H9 (cell line): ENCODE results near the gene TNIP3. TPM values are rescaled to one million over a fixed set of nuclear protein-coding genes. Genes with fewer than 3 reads are reported as not detected.

Experiments
- DNase-seq: peaks from one replicate; pipeline ENCODE4 v3.0.0-alpha.2; 2017
- H2AFZ ChIP-seq: one replicate; pipeline ENCODE4 v1.6.1; 2013; ENCODE audit warnings: mild to moderate bottlenecking, low read length, control low read depth, moderate library complexity
- H2AK5ac ChIP-seq: 2 replicates; pipeline ENCODE4 v1.6.1; 2013; ENCODE audit warnings: low read length, control low read depth, mixed read lengths; ENCODE audit not compliant: insufficient read length
- H2BK120ac ChIP-seq: one replicate; pipeline ENCODE4 v1.6.1; 2013; ENCODE audit warnings: low read depth, mild to moderate bottlenecking, low read length, control low read depth, inconsistent platforms; ENCODE audit not compliant: poor library complexity, severe bottlenecking
- H2BK12ac ChIP-seq: 2 replicates; pipeline ENCODE4 v1.6.1; 2013; ENCODE audit warnings: low read length, control low read depth, mixed read lengths, low read depth; ENCODE audit not compliant: insufficient read length
- H2BK15ac ChIP-seq: 2 replicates; pipeline ENCODE4 v1.6.1; 2013; ENCODE audit warnings: low read depth, low read length, control low read depth
- H2BK20ac ChIP-seq: one replicate; pipeline ENCODE4 v1.6.1; 2013; ENCODE audit warnings: low read depth, mild to moderate bottlenecking, low read length, control low read depth, inconsistent platforms; ENCODE audit not compliant: poor library complexity, severe bottlenecking
- H2BK5ac ChIP-seq: 2 replicates; pipeline ENCODE4 v1.6.1; 2013; ENCODE audit warnings: low read length, control low read depth, mixed read lengths; ENCODE audit not compliant: insufficient read length
- H3K14ac ChIP-seq: 2 replicates; pipeline ENCODE4 v1.6.1; 2013; ENCODE audit warnings: low read length, control low read depth; ENCODE audit not compliant: insufficient read depth
- H3K18ac ChIP-seq: 2 replicates; pipeline ENCODE4 v1.6.1; 2013; ENCODE audit warnings: low read depth, mild to moderate bottlenecking, mixed read lengths, low read length, control low read depth; ENCODE audit not compliant: insufficient read length
- H3K23ac ChIP-seq: 2 replicates; pipeline ENCODE4 v1.6.1; 2013; ENCODE audit warnings: low read length, control low read depth, mixed read lengths, low read depth; ENCODE audit not compliant: insufficient read length
- H3K23me2 ChIP-seq: 2 replicates; pipeline ENCODE4 v1.6.1; 2013; ENCODE audit warnings: low read depth, mild to moderate bottlenecking, mixed read lengths, low read length, control low read depth; ENCODE audit not compliant: insufficient read length, poor library complexity, severe bottlenecking
- H3K27ac ChIP-seq: 2 replicates; pipeline ENCODE4 v1.5.1; 2013; ENCODE audit warnings: low read length, control low read depth, mixed read lengths, low read depth; ENCODE audit not compliant: insufficient read length
- H3K27me3 ChIP-seq: 2 replicates; pipeline ENCODE4 v1.6.1; 2013; ENCODE audit warnings: low read length, control low read depth, inconsistent platforms; ENCODE audit not compliant: insufficient read depth
- H3K4ac ChIP-seq: 2 replicates; pipeline ENCODE4 v1.6.1; 2013; ENCODE audit warnings: low read depth, mild to moderate bottlenecking, control low read depth, inconsistent platforms, low read length, moderate library complexity
- H3K4me1 ChIP-seq: 2 replicates; pipeline ENCODE4 v1.6.1; 2013; ENCODE audit warnings: low read length, control low read depth, inconsistent platforms; ENCODE audit not compliant: insufficient read depth
- H3K4me2 ChIP-seq: 2 replicates; pipeline ENCODE4 v1.6.1; 2013; ENCODE audit warnings: low read length, control low read depth, mixed read lengths; ENCODE audit not compliant: insufficient read length, insufficient read depth
- H3K56ac ChIP-seq: 2 replicates; pipeline ENCODE4 v1.6.1; 2013; ENCODE audit warnings: low read depth, mild to moderate bottlenecking, mixed read lengths, low read length, control low read depth; ENCODE audit not compliant: insufficient read length
- H3K79me1 ChIP-seq: 2 replicates; pipeline ENCODE4 v1.6.1; 2013; ENCODE audit warnings: low read depth, mild to moderate bottlenecking, moderate library complexity, low read length, control low read depth, inconsistent platforms; ENCODE audit not compliant: insufficient read depth, poor library complexity, severe bottlenecking
- H3K79me2 ChIP-seq: 2 replicates; pipeline ENCODE4 v1.6.1; 2013; ENCODE audit warnings: low read length, control low read depth, inconsistent platforms; ENCODE audit not compliant: insufficient read depth
- H3K9ac ChIP-seq: 2 replicates; pipeline ENCODE4 v1.6.1; 2013; ENCODE audit warnings: low read length, control low read depth, mixed read lengths; ENCODE audit not compliant: insufficient read length; ENCODE audit errors: extremely low read depth
- H3K9me3 ChIP-seq: one replicate; pipeline ENCODE4 v1.6.1; 2013; ENCODE audit warnings: low read depth, low read length, inconsistent platforms; ENCODE audit not compliant: control insufficient read depth
- H3T11ph ChIP-seq: one replicate; pipeline ENCODE4 v1.6.1; 2013; ENCODE audit warnings: mild to moderate bottlenecking, low read length, control low read depth, inconsistent platforms
- H4K20me1 ChIP-seq: one replicate; pipeline ENCODE4 v1.6.1; 2013; ENCODE audit not compliant: control insufficient read depth, insufficient read length, insufficient read depth
- H4K5ac ChIP-seq: 2 replicates; pipeline ENCODE4 v1.6.1; 2013; ENCODE audit warnings: low read depth, mild to moderate bottlenecking, mixed read lengths, low read length, control low read depth; ENCODE audit not compliant: insufficient read length
- H4K8ac ChIP-seq: replicated peaks from 2 replicates; pipeline ENCODE4 v1.6.1; 2013; ENCODE audit warnings: low read length, control low read depth, mixed read lengths, low read depth; ENCODE audit not compliant: insufficient read length
- H4K91ac ChIP-seq: 2 replicates; pipeline ENCODE4 v1.6.1; 2013; ENCODE audit warnings: low read depth, mild to moderate bottlenecking, moderate library complexity, mixed read lengths, low read length, control low read depth; ENCODE audit not compliant: insufficient read length
- H3K27ac Mint-ChIP-seq, 3 experiments: 2 replicates in 2 of 3; 3 replicates in 1 of 3; pipeline ENCODE4 v1.8.0; 2020 to 2021; ENCODE audit warnings: mixed read lengths in 3 of 3, mild to moderate bottlenecking in 1 of 3, moderate library complexity in 1 of 3
- H3K27me3 Mint-ChIP-seq: 2 replicates; pipeline ENCODE4 v1.8.0; 2021; ENCODE audit warnings: low read depth, mild to moderate bottlenecking, moderate library complexity, mixed read lengths
- H3K36me3 Mint-ChIP-seq, 3 experiments: 2 replicates in 2 of 3; 3 replicates in 1 of 3; pipeline ENCODE4 v1.8.0; 2020 to 2021; ENCODE audit warnings: low read depth in 3 of 3, mixed read lengths in 3 of 3; ENCODE audit not compliant: insufficient read depth in 1 of 3
- H3K4me1 Mint-ChIP-seq, 2 experiments: 2 replicates each; pipeline ENCODE4 v1.8.0; 2020; ENCODE audit warnings: mixed read lengths in 2 of 2
- H3K4me3 Mint-ChIP-seq, 2 experiments: 2 replicates in 1 of 2; 3 replicates in 1 of 2; pipeline ENCODE4 v1.8.0; 2020 to 2021; ENCODE audit warnings: mild to moderate bottlenecking in 2 of 2, mixed read lengths in 2 of 2, moderate library complexity in 1 of 2
- H3K9me3 Mint-ChIP-seq, 2 experiments: 2 replicates in 1 of 2; 3 replicates in 1 of 2; pipeline ENCODE4 v1.8.0; 2020; ENCODE audit warnings: mild to moderate bottlenecking in 2 of 2, mixed read lengths in 2 of 2, moderate library complexity in 1 of 2
- CTCF ChIP-seq: fragments of 200-600 bp; sonication (generic); conservative IDR thresholded peaks from 3 replicates; pipeline ENCODE4 v1.8.0; 2021; ENCODE audit warnings: antibody characterized with exemption, mild to moderate bottlenecking
- WGBS: extraction: QIAGEN DNeasy Blood & Tissue Kit; methylation state at CpG from one replicate; pipeline ENCODE4 v1.1.7; 2013; ENCODE audit warnings: missing lambda C conversion rate, low lambda C conversion rate, mixed read lengths; ENCODE audit not compliant: insufficient read length; ENCODE audit errors: extremely low coverage; 5-methylcytosine and 5-hydroxymethylcytosine counted together
- total RNA-seq: library from RNA; stranded (reverse); gene quantifications from 2 replicates; pipeline ENCODE4 v1.2.1, GENCODE V29; 2021

TNIP3 gene
- total RNA-seq, 1 experiment from 2014 or later = not detected

GRCh38 chr4:121199742-121200561, 35.8 kb upstream of the TNIP3 start:
- H3K4me1 Mint-ChIP-seq = no peaks in the 10 kb centered on the region
- H3K9ac ChIP-seq = no peak overlapping the region
- H2BK120ac ChIP-seq = no peak overlapping the region
- no CpG with 5 or more reads among the region's 10 CpGs for WGBS
- H2AK5ac ChIP-seq = no peak overlapping the region
- no peak for TF ChIP-seq CTCF
- no peak for DNase-seq
- H2BK12ac ChIP-seq = no peak overlapping the region
- H3K14ac ChIP-seq = no peak overlapping the region
- no peak overlapping the region for H4K5ac ChIP-seq
- no peak overlapping the region for H2BK15ac ChIP-seq
- H2AFZ ChIP-seq = no peak overlapping the region
- H3K4ac ChIP-seq = no peak overlapping the region
- H3K4me1 ChIP-seq = no peaks in the 10 kb centered on the region
- H3K79me2 ChIP-seq = no peaks in the 10 kb centered on the region
- H2BK5ac ChIP-seq = no peak overlapping the region
- H4K8ac ChIP-seq = no peak overlapping the region
- no peak overlapping the region for H3K27ac ChIP-seq
- no peaks in the 10 kb centered on the region for H3K27me3 Mint-ChIP-seq
- H3K9me3 Mint-ChIP-seq = no peaks in the 10 kb centered on the region
- no peak overlapping the region for H2BK20ac ChIP-seq
- H4K20me1 ChIP-seq = no peaks in the 10 kb centered on the region
- no peak overlapping the region for H3K4me3 Mint-ChIP-seq
- H3T11ph ChIP-seq = no peak overlapping the region
- H3K9me3 ChIP-seq = no peaks in the 10 kb centered on the region
- no peak overlapping the region for H3K18ac ChIP-seq
- H3K56ac ChIP-seq = no peak overlapping the region
- no peaks in the 10 kb centered on the region for H3K79me1 ChIP-seq
- no peak overlapping the region for H3K27ac Mint-ChIP-seq
- H3K4me2 ChIP-seq = no peak overlapping the region
- H3K23ac ChIP-seq = no peak overlapping the region
- H3K27me3 ChIP-seq = no peaks in the 10 kb centered on the region
- H3K23me2 ChIP-seq = no peaks in the 10 kb centered on the region
- no peak overlapping the region for H4K91ac ChIP-seq
- H3K36me3 Mint-ChIP-seq = no peaks in the 10 kb centered on the region
